A549 (cell line): ENCODE measurements around the gene RGPD6. TPM values are rescaled to one million over a fixed set of nuclear protein-coding genes. Genes with fewer than 3 reads are reported as not detected.
"Not testable (repeated sequence)": the region's sequence is repeated elsewhere in the genome, so short reads cannot be mapped to it uniquely, and the experiment has no call there.

Experiments
- ATAC-seq, 2 experiments: fragments of 200-7000 bp in 1 of 2; fragments of >200 bp in 1 of 2; cut with Nextera tagmentation in 1 of 2; cut with Tn5 transposase in 1 of 2; 3 replicates each; pipeline versions ENCODE4 v1.8.0 to v1.9.1; 2018 to 2020; ENCODE audit warnings: mild to moderate bottlenecking in 1 of 2, moderate library complexity in 1 of 2
- CTCF ChIA-PET: fragments of 300-600 bp; sonication (Branson Sonifier 250); formaldehyde crosslinking; extraction: SDS; loops from one replicate; lab custom pipeline; 2021; ENCODE audit warnings: antibody characterized with exemption, inconsistent platforms; lab: Yijun Ruan, JAX
- POLR2A ChIA-PET: fragments of 350-600 bp; formaldehyde crosslinking; extraction: SDS; loops from one replicate; lab custom pipeline; 2021; ENCODE audit warnings: antibody characterized with exemption, inconsistent platforms; lab: Yijun Ruan, JAX
- DNase-seq, 2 experiments: peaks; one replicate each; pipeline versions ENCODE4 v3.0.0 to v3.0.0-alpha.2; 2011 to 2016; ENCODE audit warnings: low read depth in 1 of 2, low spot score in 1 of 2
- FAIRE-seq: peaks from 2 replicates; lab custom pipeline; 2011; peaks lifted over from hg19 to GRCh38; lab: Jason Lieb, UNC
- H3K27ac ChIP-seq, 2 experiments: fragments of >200 bp; sonication (Bioruptor Twin); formaldehyde crosslinking; 3 replicates each; pipeline ENCODE4 v1.5.1; 2016 to 2017
- H3K4me1 ChIP-seq: fragments of >200 bp; sonication (Bioruptor Twin); formaldehyde crosslinking; 3 replicates; pipeline ENCODE4 v1.6.1; 2016
- H3K4me2 ChIP-seq: fragments of >200 bp; sonication (Bioruptor Twin); formaldehyde crosslinking; 3 replicates; pipeline ENCODE4 v1.6.1; 2016
- H3K4me3 ChIP-seq: fragments of >200 bp; sonication (Bioruptor Twin); formaldehyde crosslinking; 3 replicates; pipeline ENCODE4 v1.5.1; 2016
- H3K9me3 ChIP-seq: fragments of >200 bp; sonication (Bioruptor Twin); formaldehyde crosslinking; 3 replicates; pipeline ENCODE4 v1.6.1; 2016
- WGBS: methylation state at CpG from one replicate; pipeline ENCODE4 v1.1.6; 2017; ENCODE audit errors: missing lambda C conversion rate; 5-methylcytosine and 5-hydroxymethylcytosine counted together
- polyA minus RNA-seq: library from RNA; depleted of rRNA, polyadenylated mRNA; stranded (reverse); fragments of >200 nt; gene quantifications from 2 replicates; pipeline ENCODE4 v1.2.3, GENCODE V29; 2011; rRNA and poly(A)+ RNA removed
- polyA plus RNA-seq, 4 experiments: library from polyadenylated mRNA; depleted of rRNA in 3 of 4; stranded (reverse); fragments of >200 nt; fragmentation: RNase III in 1 of 4; extraction: RNeasy Plus Mini Kit Qiagen cat#74134 plus additional on column Dnase treatment in 1 of 4; gene quantifications; 2 replicates in 3 of 4; 3 replicates in 1 of 4; pipeline ENCODE4 v1.2.3, GENCODE V29; 2011 to 2017

RGPD6 gene
- polyA plus RNA-seq (2011; rRNA removed) (18.3 and 18.5 TPM in 2 replicates), polyA plus RNA-seq (2017; fragmentation: RNase III; extraction: RNeasy Plus Mini Kit Qiagen cat#74134 plus additional on column Dnase treatment) (2.8 to 5.6 TPM (median 3.1 TPM) in 3 replicates), polyA minus RNA-seq (18.3 and 19.8 TPM in 2 replicates)
- polyA plus RNA-seq (2012; cell fraction: cytosol; rRNA removed): 0.43 and 1.6 TPM in 2 replicates
- polyA plus RNA-seq (2012; cell fraction: nucleus; rRNA removed): 3.3 and 6.2 TPM in 2 replicates

- peak; percentile 90 to 97 for ATAC-seq
- POLR2A ChIA-PET, FAIRE-seq, H3K4me1 ChIP-seq, H3K4me2 ChIP-seq, CTCF ChIA-PET, H3K4me3 ChIP-seq, DNase-seq, H3K27ac ChIP-seq, H3K9me3 ChIP-seq: not testable (repeated sequence)
- WGBS: no CpG with 5 or more reads among the region's 70 CpGs
These were observed at the start of gene RGPD6 for GRCh38 chr2:110576763-110577416. Gene RGPD6, minus strand, starts transcription at chr2:110577222. Its CDS starts 198 bp downstream, at chr2:110577024.

GRCh38 chr2:110619326-110619939 is 42.4 kb upstream of the RGPD6 start:
- H3K4me1 ChIP-seq, H3K4me2 ChIP-seq, H3K27ac ChIP-seq, H3K4me3 ChIP-seq, H3K9me3 ChIP-seq, POLR2A ChIA-PET, FAIRE-seq, CTCF ChIA-PET, DNase-seq: not testable (repeated sequence)
- WGBS: 46% methylated on average over 2 of the region's 9 CpGs
- ATAC-seq: peak; percentile 64 to 72; a peak in 5 of 6 replicates

GRCh38 chr2:110613927-110614326 is 36.9 kb upstream of the RGPD6 start:
- DNase-seq, ATAC-seq, H3K4me2 ChIP-seq, H3K9me3 ChIP-seq, H3K4me3 ChIP-seq, H3K27ac ChIP-seq, FAIRE-seq, CTCF ChIA-PET, POLR2A ChIA-PET, H3K4me1 ChIP-seq: not testable (repeated sequence)
- WGBS: no CpG with 5 or more reads among the region's 1 CpG

GRCh38 chr2:110610613-110611250 is 33.7 kb upstream of the RGPD6 start:
- H3K9me3 ChIP-seq, FAIRE-seq, DNase-seq, H3K4me1 ChIP-seq, CTCF ChIA-PET, H3K27ac ChIP-seq, POLR2A ChIA-PET: not testable (repeated sequence)
- ATAC-seq: peak; percentile 66 to 79
- Histone ChIP-seq H3K4me3 (peak overlapping the region; percentile 35), H3K4me2 (peak overlapping the region; percentile 51; the same call in 2 of the 3 replicates)
- 0% methylated on average over 1 of the region's 94 CpGs for WGBS

GRCh38 chr2:110609843-110610612 is 33.0 kb upstream of the RGPD6 start:
- peak overlapping the region; percentile 35; the same call in 1 of the 3 replicates for H3K4me3 ChIP-seq
- ATAC-seq: peak; percentile 74 to 81
- H3K9me3 ChIP-seq, CTCF ChIA-PET, H3K27ac ChIP-seq, H3K4me1 ChIP-seq, DNase-seq, POLR2A ChIA-PET, FAIRE-seq: not testable (repeated sequence)
- H3K4me2 ChIP-seq: peak overlapping the region; percentile 51; the same call in 2 of the 3 replicates
- WGBS: 2% methylated on average over 10 of the region's 45 CpGs

GRCh38 chr2:110608788-110609502 is 31.9 kb upstream of the RGPD6 start:
- H3K4me1 ChIP-seq, FAIRE-seq, H3K4me2 ChIP-seq, H3K4me3 ChIP-seq, H3K27ac ChIP-seq, ATAC-seq, CTCF ChIA-PET, POLR2A ChIA-PET, DNase-seq, H3K9me3 ChIP-seq: not testable (repeated sequence)
- WGBS: no CpG with 5 or more reads among the region's 8 CpGs

GRCh38 chr2:110605057-110605456 is 28.0 kb upstream of the RGPD6 start:
- POLR2A ChIA-PET, H3K4me1 ChIP-seq, FAIRE-seq, DNase-seq, H3K4me2 ChIP-seq, ATAC-seq, H3K9me3 ChIP-seq, CTCF ChIA-PET, H3K27ac ChIP-seq, H3K4me3 ChIP-seq: not testable (repeated sequence)
- 48% methylated on average over 4 of the region's 12 CpGs for WGBS

- CTCF ChIA-PET, H3K4me1 ChIP-seq, POLR2A ChIA-PET, H3K27ac ChIP-seq, DNase-seq, H3K9me3 ChIP-seq, ATAC-seq, H3K4me2 ChIP-seq, FAIRE-seq, H3K4me3 ChIP-seq: not testable (repeated sequence)
- WGBS: 67% methylated on average over 1 of the region's 8 CpGs
These were observed 27.0 kb upstream of the RGPD6 start for GRCh38 chr2:110603917-110604591.

- H3K9me3 ChIP-seq, POLR2A ChIA-PET, FAIRE-seq, H3K4me3 ChIP-seq, H3K4me2 ChIP-seq, H3K27ac ChIP-seq, H3K4me1 ChIP-seq, CTCF ChIA-PET, DNase-seq: not testable (repeated sequence)
- 66% methylated on average over 6 of the region's 9 CpGs for WGBS
- peak; percentile 43 to 64; a peak in 4 of 6 replicates for ATAC-seq
These were observed 25.1 kb upstream of the RGPD6 start for GRCh38 chr2:110602139-110602538.
